ENCODE results near the gene FGF14. TPM values are rescaled to one million over a fixed set of nuclear protein-coding genes. Genes with fewer than 3 reads are reported as not detected.
A peak's percentile ranks its signal among the peaks of the same experiment; 100 is the strongest.

The FGF14 gene
- total and polyA plus RNA-seq, 2 experiments from 2014 or later: 0.03 TPM; not detected in 1

- no peak for TF ChIP-seq JUNB (IDR thresholded peaks at IDR 0.05; ENCODE audit: unreplicated experiment)
- no peak for TF ChIP-seq ETS1 (IDR thresholded peaks at IDR 0.05)
- no peak for TF ChIP-seq POLR2AphosphoS5 (IDR thresholded peaks at IDR 0.05; ENCODE audit: low read depth)
- TF ChIP-seq EZH2 (IDR thresholded peaks at IDR 0.05; ENCODE audit: low read depth, unreplicated experiment): no peak
- TF ChIP-seq CREB1 (CRISPR knock-in tag; IDR thresholded peaks at IDR 0.05; ENCODE audit: low read depth): no peak
- TF ChIP-seq ZNF331 (CRISPR knock-in tag; IDR thresholded peaks at IDR 0.05; ENCODE audit: low read depth): no peak
- no peak for TF ChIP-seq REST (IDR thresholded peaks at IDR 0.05; ENCODE audit: unreplicated experiment)
Observed at GRCh38 chr13:102214956-102215355, 186.9 kb downstream of the FGF14 start (continued).

- peak overlapping the region; percentile 84; the same call in 1 of the 2 replicates for H2AFZ ChIP-seq
- Mint-ChIP-seq H3K27me3 (ENCODE audit: insufficient read depth, low read depth, poor library complexity) (no peaks in the 10 kb centered on the region), H3K36me3 (ENCODE audit: low read depth) (no peaks in the 10 kb centered on the region), H3K9me3 (no peaks in the 10 kb centered on the region), H3K4me1 (peaks cover 27% of the 10 kb centered on the region), H3K4me3 (no peak overlapping the region), H3K27ac (peak overlapping the region; percentile 42)
- ATAC-seq: peak; percentile 71
- peak; percentile 30 for DNase-seq (ENCODE audit: low spot score)
- no peaks in the 10 kb centered on the region for H3K36me3 ChIP-seq (ENCODE audit: insufficient read depth)
- H3K4me3 ChIP-seq: no peak overlapping the region
- peak overlapping the region; percentile 42; the same call in 1 of the 2 replicates for H3K4me2 ChIP-seq
- H4K20me1 ChIP-seq (replicated peaks; ENCODE audit: insufficient read depth): no peaks in the 10 kb centered on the region
- no peaks in the 10 kb centered on the region for H3K27me3 ChIP-seq (ENCODE audit: insufficient read depth)
- H3K9me2 ChIP-seq (ENCODE audit: insufficient read depth): no peaks in the 10 kb centered on the region
- peaks cover 16% of the 10 kb centered on the region for H3K4me1 ChIP-seq (ENCODE audit: insufficient read depth)
- H3F3A ChIP-seq (replicated peaks; ENCODE audit: low read depth): no peaks in the 10 kb centered on the region
- TF ChIP-seq STAT1 (IDR thresholded peaks at IDR 0.05; ENCODE audit: unreplicated experiment) (no peak), CREB1 (CRISPR knock-in tag; IDR thresholded peaks at IDR 0.05; ENCODE audit: low read depth) (no peak), JUNB (IDR thresholded peaks at IDR 0.05; ENCODE audit: unreplicated experiment) (no peak), ZNF114 (CRISPR knock-in tag; IDR thresholded peaks at IDR 0.05) (no peak), ETS1 (IDR thresholded peaks at IDR 0.05) (no peak), REST (IDR thresholded peaks at IDR 0.05; ENCODE audit: unreplicated experiment) (no peak), ZNF331 (CRISPR knock-in tag; IDR thresholded peaks at IDR 0.05; ENCODE audit: low read depth) (no peak), EZH2 (IDR thresholded peaks at IDR 0.05; ENCODE audit: low read depth, unreplicated experiment) (no peak), CTCF (conservative IDR thresholded peaks at IDR 0.05; ENCODE audit: low read depth in 2 of 2) (no peak), POLR2AphosphoS5 (IDR thresholded peaks at IDR 0.05; ENCODE audit: low read depth) (no peak), NANOG (IDR thresholded peaks at IDR 0.05; ENCODE audit: borderline replicate concordance) (no peak)
- H3K79me2 ChIP-seq (replicated peaks; ENCODE audit: insufficient read depth): no peaks in the 10 kb centered on the region
- H3K27ac ChIP-seq (ENCODE audit: low read depth): no peak overlapping the region
Observed at GRCh38 chr13:102212729-102213128, 189.1 kb downstream of the FGF14 start.

Data from GM23338 (cell line).